ENCODE measurements around the gene ASPN. TPM values are rescaled to one million over a fixed set of nuclear protein-coding genes. Genes with fewer than 3 reads are reported as not detected.

The ASPN gene
- total RNA-seq, 1 donor from 2014 or later, result 419 TPM

GRCh38 chr9:92468206-92468605 lies 14.1 kb downstream of the ASPN start:
- DNase-seq, result no peak

DNA sequence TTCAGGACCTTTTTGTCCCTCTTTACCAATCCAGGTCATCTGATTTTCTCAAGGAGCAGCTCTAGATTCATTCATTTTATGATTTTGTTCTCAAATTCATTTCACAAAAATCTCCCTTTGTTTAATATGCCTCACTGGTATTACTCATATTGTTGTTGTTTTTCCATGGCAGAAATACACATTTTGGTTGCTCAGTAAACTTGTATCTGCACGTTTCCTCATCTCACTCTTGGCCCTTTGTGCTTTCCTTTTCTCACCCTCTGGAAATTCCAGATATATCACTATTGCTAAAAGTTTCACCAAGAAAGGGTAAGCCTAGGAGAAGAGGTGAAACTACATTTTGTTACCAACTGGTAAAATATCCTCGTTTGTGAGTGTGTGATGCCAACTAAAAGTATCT lies 14.8 kb downstream of the ASPN start:
- no peak for DNase-seq

GRCh38 chr9:92467041-92467440 lies 15.3 kb downstream of the ASPN start:
- no peak for DNase-seq

GRCh38 chr9:92463984-92464383 lies 18.3 kb downstream of the ASPN start:
- DNase-seq, result no peak

DNA sequence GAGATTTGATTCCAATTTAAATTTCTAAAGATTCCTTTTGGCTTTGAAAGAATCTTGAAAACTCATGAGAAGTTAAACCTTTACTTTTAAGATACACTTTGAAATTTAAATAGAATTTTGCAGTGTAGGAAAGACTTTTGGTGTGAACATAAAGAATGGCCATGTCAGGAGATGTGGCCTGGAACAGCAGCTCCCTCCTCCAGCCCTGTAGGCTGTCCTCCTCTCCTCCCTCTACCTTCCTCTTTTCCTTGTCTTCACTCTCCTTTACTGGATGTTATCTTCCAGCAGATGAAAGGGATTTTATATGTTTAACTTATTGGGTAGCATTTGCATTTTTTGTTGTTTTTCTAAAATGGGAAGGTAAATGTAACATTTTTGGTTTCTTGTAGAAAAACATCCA lies 18.9 kb downstream of the ASPN start:
- no peak for DNase-seq

DNA sequence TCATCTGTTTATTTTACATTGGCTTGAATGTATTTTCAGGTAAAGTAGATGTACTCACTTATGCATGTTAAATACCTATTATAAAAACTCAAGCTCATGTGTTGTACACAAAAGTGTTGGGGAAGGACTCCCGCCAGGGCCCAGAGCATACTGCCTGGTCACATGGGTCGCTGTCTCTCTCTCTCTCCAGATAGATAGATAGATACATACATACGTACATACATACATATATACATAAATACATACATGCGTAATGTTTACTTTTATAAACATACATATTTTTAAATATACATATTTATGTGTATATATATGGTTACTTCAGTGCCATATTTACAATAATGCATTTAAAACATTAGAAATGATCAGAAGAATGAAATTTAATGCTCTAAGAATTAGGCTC lies 24.7 kb downstream of the ASPN start:
- no peak for DNase-seq

GRCh38 chr9:92455217-92455616 lies 27.1 kb downstream of the ASPN start:
- DNase-seq, result no peak

- no peak for DNase-seq
Measured at GRCh38 chr9:92446536-92446935, 35.8 kb downstream of the ASPN start.

- DNase-seq, result no peak
Measured at GRCh38 chr9:92444841-92445240, 37.5 kb downstream of the ASPN start.

- no peak for DNase-seq
Measured at GRCh38 chr9:92440751-92441046, 41.6 kb downstream of the ASPN start.

- no peak for DNase-seq
Measured at GRCh38 chr9:92439921-92440750, 42.2 kb downstream of the ASPN start.

GRCh38 chr9:92438900-92439526 lies 43.3 kb downstream of the ASPN start:
- peak; percentile 39 for DNase-seq

- DNase-seq, result no peak
Measured at GRCh38 chr9:92435263-92435662, 47.0 kb downstream of the ASPN start.

- no peak for DNase-seq
Measured at GRCh38 chr9:92432972-92433548, 49.2 kb downstream of the ASPN start.

DNA sequence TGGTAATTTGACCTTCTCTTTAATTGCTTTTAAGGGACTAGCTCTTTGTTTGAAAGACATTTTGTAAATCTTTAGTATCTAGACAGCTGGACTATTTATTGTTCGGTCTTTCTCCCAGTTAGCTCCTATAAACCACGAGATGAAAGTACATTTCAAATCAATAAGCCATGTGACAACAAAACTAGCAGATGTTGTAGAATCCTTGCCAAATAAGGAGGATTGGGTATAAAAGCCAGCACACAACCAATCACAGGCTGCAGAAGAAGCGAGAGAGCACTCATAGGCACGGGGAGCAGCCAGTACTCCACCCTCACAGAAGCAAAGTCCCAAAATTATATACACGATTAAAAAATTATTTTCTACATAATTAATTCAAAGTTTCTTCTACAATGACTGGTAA lies 50.0 kb downstream of the ASPN start:
- peak; percentile 46 for DNase-seq

GRCh38 chr9:92429836-92430235 lies 52.5 kb downstream of the ASPN start:
- DNase-seq, result no peak

DNA sequence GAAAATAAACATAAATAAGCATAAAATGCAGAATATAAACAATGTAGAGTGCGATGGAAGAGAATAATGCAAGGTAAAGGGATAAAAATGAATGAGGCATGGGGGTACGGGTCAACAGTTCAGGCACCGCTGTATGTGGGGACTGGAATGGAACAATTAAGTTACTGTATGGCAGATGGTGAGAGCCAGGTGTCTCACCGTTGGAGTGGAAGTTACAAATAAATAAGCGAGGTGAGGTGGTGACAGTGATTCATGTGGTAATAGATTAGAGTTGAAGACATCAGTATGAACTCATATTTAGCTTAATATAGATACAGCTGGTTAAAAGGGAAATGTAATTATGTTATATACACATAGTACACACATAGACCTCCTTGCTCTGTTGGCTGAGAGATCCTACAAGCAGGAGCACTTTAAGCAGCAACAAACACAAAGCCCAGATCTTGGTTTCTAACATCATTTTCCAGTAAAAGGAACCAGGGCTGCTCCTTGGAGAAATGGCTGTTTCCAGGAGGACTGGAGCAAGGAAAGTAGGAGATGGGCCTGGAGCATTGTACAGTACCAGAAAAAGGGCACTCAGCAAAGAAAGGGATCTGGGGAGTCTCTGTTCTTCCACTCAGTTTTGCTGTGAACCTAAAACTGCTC lies 55.7 kb downstream of the ASPN start:
- DNase-seq, result peak; percentile 30

DNA sequence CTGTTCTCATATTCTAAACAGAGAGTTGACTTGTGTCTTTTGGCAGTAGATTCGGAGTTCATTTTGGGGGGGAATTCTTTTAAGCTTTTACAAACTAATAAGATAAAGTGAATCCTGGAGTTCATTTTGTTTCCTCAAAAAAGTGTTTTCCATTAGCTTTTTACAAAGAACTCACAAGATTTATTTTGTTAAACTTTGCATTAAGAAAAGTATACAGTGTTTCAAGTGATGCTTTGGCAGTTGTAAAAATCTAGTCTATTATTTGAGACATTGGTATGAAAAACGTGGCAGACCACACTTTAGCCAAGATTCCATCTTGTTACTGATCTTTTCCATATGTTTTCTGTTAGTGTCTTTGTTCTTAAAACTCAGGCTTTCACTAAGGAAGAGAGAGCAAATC lies 56.8 kb downstream of the ASPN start:
- peak; percentile 83 for DNase-seq

DNA sequence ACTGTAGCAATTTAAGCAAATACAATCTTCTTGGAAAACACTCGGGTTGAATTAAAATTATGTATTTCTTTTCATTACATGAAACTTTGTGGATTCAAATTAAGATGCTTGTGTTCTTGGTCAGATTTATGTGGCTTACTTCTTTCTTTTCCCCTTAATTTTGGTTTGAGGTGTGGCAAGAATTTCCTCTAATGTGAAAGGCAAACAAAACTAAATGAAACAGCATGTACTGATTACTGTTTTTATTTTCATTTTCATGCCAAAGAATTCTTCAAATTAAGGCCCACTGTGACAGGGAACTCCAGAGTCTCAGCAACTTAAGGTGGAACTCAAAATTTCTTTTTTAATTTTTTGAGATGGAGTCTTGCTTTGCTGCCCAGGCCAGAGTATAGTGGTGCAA lies 58.0 kb downstream of the ASPN start, which contains the start of gene OMD:
Gene OMD (minus strand): TSS at position 132 of the 400 bp plus-strand sequence. CDS start 6,913 bp downstream, outside the sequence.
- DNase-seq, result no peak

GRCh38 chr9:92423612-92424011 lies 58.7 kb downstream of the ASPN start:
- DNase-seq, result no peak

GRCh38 chr9:92422611-92423338 lies 59.5 kb downstream of the ASPN start:
- no peak for DNase-seq

GRCh38 chr9:92414566-92414965 lies 67.7 kb downstream of the ASPN start:
- no peak for DNase-seq

All from tongue (tissue), 2 donors.